Measurements from ENCODE around the gene RGS19. TPM values are rescaled to one million over a fixed set of nuclear protein-coding genes. Genes with fewer than 3 reads are reported as not detected.

RGS19 gene
- total RNA-seq, 1 experiment from 2014 or later = 12.8 TPM

GRCh38 chr20:64095927-64096326 is 16.6 kb upstream of the RGS19 start:
- Mint-ChIP-seq H3K36me3 (ENCODE audit: insufficient read depth in 1 of 3, low read depth in 3 of 3) (peaks cover 2 to 5% (median 2%) of the 10 kb centered on the region in 3 experiments; a peak in 5 of 7 replicates), H3K9me3 (peaks cover 5% of the 10 kb centered on the region in 2 experiments), H3K4me1 (peaks cover 6 to 11% of the 10 kb centered on the region in 2 experiments), H3K4me3 (no peak overlapping the region), H3K27me3 (ENCODE audit: low read depth) (peaks cover 26% of the 10 kb centered on the region), H3K27ac (no peak overlapping the region)
- no CpG with 5 or more reads among the region's 11 CpGs for WGBS (ENCODE audit: extremely low coverage, insufficient read length, low lambda C conversion rate)
- Histone ChIP-seq H2BK12ac (ENCODE audit: insufficient read length, low read depth, low read length) (no peak overlapping the region), H3K27me3 (ENCODE audit: insufficient read depth, low read length) (no peaks in the 10 kb centered on the region), H3K4ac (ENCODE audit: low read depth, low read length) (no peak overlapping the region), H3K56ac (ENCODE audit: insufficient read length, low read depth, low read length) (no peak overlapping the region), H2AFZ (ENCODE audit: low read length) (no peak overlapping the region), H2BK15ac (ENCODE audit: low read depth, low read length) (no peak overlapping the region), H3K27ac (ENCODE audit: insufficient read length, low read depth, low read length) (no peak overlapping the region), H3K23ac (ENCODE audit: insufficient read length, low read depth, low read length) (no peak overlapping the region), H3K9me3 (ENCODE audit: control insufficient read depth, low read depth, low read length) (no peaks in the 10 kb centered on the region), H4K8ac (replicated peaks; ENCODE audit: insufficient read length, low read depth, low read length) (no peak overlapping the region), H3K4me1 (ENCODE audit: insufficient read depth, low read length) (no peaks in the 10 kb centered on the region; the same call in 1 of the 2 replicates), H2BK120ac (ENCODE audit: low read depth, low read length, poor library complexity, severe bottlenecking) (no peak overlapping the region), H4K5ac (ENCODE audit: insufficient read length, low read depth, low read length) (no peak overlapping the region), H3K79me2 (ENCODE audit: insufficient read depth, low read length) (no peaks in the 10 kb centered on the region), H2AK5ac (ENCODE audit: insufficient read length, low read length) (no peak overlapping the region), H3K18ac (ENCODE audit: insufficient read length, low read depth, low read length) (no peak overlapping the region), H3K23me2 (ENCODE audit: insufficient read length, low read depth, low read length, poor library complexity, severe bottlenecking) (no peaks in the 10 kb centered on the region), H3K9ac (ENCODE audit: extremely low read depth, insufficient read length, low read length) (no peak overlapping the region), H2BK5ac (ENCODE audit: insufficient read length, low read length) (no peak overlapping the region), H2BK20ac (ENCODE audit: low read depth, low read length, poor library complexity, severe bottlenecking) (no peak overlapping the region), H3K14ac (ENCODE audit: insufficient read depth, low read length) (no peak overlapping the region; the same call in 1 of the 2 replicates), H3K4me2 (ENCODE audit: insufficient read depth, insufficient read length, low read length) (no peak overlapping the region), H4K91ac (ENCODE audit: insufficient read length, low read depth, low read length) (no peak overlapping the region), H4K20me1 (ENCODE audit: control insufficient read depth, insufficient read depth, insufficient read length) (no peaks in the 10 kb centered on the region), H3K79me1 (ENCODE audit: insufficient read depth, low read depth, low read length, poor library complexity, severe bottlenecking) (no peaks in the 10 kb centered on the region), H3T11ph (ENCODE audit: low read length) (no peak overlapping the region)
- no peak for DNase-seq
- no peak for TF ChIP-seq CTCF (conservative IDR thresholded peaks at IDR 0.05)

All from H9 (cell line).